Hepatocyte (in vitro differentiated cells): ENCODE results near the gene LDLRAD4. TPM values are rescaled to one million over a fixed set of nuclear protein-coding genes. Genes with fewer than 3 reads are reported as not detected.

Experiments
- DNase-seq: peaks from one replicate; pipeline ENCODE4 v3.0.0-alpha.2; 2016; ENCODE audit warnings: low spot score
- H2AFZ ChIP-seq: fragments of 200-600 bp; sonication (generic); 2 replicates; pipeline ENCODE4 v1.6.0; 2016; ENCODE audit warnings: antibody characterized with exemption, mild to moderate bottlenecking
- H3K27ac ChIP-seq: fragments of 200-600 bp; sonication (generic); 2 replicates; pipeline ENCODE4 v1.5.1; 2016; ENCODE audit warnings: mild to moderate bottlenecking
- H3K27me3 ChIP-seq: fragments of 200-600 bp; sonication (generic); 2 replicates; pipeline ENCODE4 v1.6.1; 2016
- H3K36me3 ChIP-seq: fragments of 200-600 bp; sonication (generic); replicated peaks from 2 replicates; pipeline ENCODE4 v1.5.1; 2016; ENCODE audit warnings: low read depth; ENCODE audit not compliant: insufficient read depth
- H3K4me1 ChIP-seq: fragments of 200-600 bp; sonication (generic); 2 replicates; pipeline ENCODE4 v1.5.1; 2016; ENCODE audit warnings: mild to moderate bottlenecking, moderate library complexity; ENCODE audit not compliant: insufficient read depth
- H3K4me2 ChIP-seq: fragments of 200-600 bp; sonication (generic); 2 replicates; pipeline ENCODE4 v1.6.0; 2016
- H3K4me3 ChIP-seq: fragments of 200-600 bp; sonication (generic); 2 replicates; pipeline ENCODE4 v1.5.1; 2016; ENCODE audit warnings: mild to moderate bottlenecking
- H3K79me2 ChIP-seq: fragments of 200-600 bp; sonication (generic); 2 replicates; pipeline ENCODE4 v1.6.0; 2017; ENCODE audit warnings: mild to moderate bottlenecking
- H3K9me2 ChIP-seq: fragments of 200-600 bp; sonication (generic); replicated peaks from 2 replicates; pipeline ENCODE4 v1.6.0; 2017; ENCODE audit warnings: mild to moderate bottlenecking; ENCODE audit not compliant: insufficient read depth
- H3K9me3 ChIP-seq: fragments of 200-600 bp; sonication (generic); 2 replicates; pipeline ENCODE4 v1.5.1; 2016; ENCODE audit warnings: low read depth, mild to moderate bottlenecking
- H4K20me1 ChIP-seq: fragments of 200-600 bp; sonication (generic); 2 replicates; pipeline ENCODE4 v1.6.0; 2016; ENCODE audit warnings: mild to moderate bottlenecking; ENCODE audit not compliant: insufficient read depth, poor library complexity, severe bottlenecking
- CTCF ChIP-seq: fragments of 200-600 bp; sonication (generic); IDR thresholded peaks from 2 replicates; pipeline ENCODE4 v1.5.1; 2016; ENCODE audit warnings: antibody characterized with exemption, mild to moderate bottlenecking; ENCODE audit not compliant: poor library complexity
- EZH2 ChIP-seq: fragments of 200-600 bp; sonication (generic); IDR thresholded peaks from 2 replicates; pipeline ENCODE4 v1.6.1; 2016; ENCODE audit warnings: antibody characterized with exemption, mild to moderate bottlenecking, borderline replicate concordance
- EZH2phosphoT487 ChIP-seq: fragments of 200-600 bp; sonication (generic); IDR thresholded peaks from one replicate; pipeline ENCODE4 v1.6.1; 2018; ENCODE audit warnings: antibody characterized with exemption, mild to moderate bottlenecking, low read depth, moderate library complexity; ENCODE audit not compliant: unreplicated experiment, severe bottlenecking
- whole genome bisulfite sequencing: methylation state at CpG from one replicate; pipeline ENCODE4 v1.1.6; 2016; ENCODE audit warnings: low lambda C conversion rate; ENCODE audit errors: missing lambda C conversion rate; 5-methylcytosine and 5-hydroxymethylcytosine counted together
- polyA plus RNA-seq: library from polyadenylated mRNA; unstranded; fragments of >200 nt; fragmentation: Nextera tagmentation; extraction: Ambion mirVana; gene quantifications from 2 replicates; pipeline ENCODE4 v1.2.1, GENCODE V29; 2016
- total RNA-seq: library from RNA; depleted of rRNA; stranded (reverse); fragments of >200 nt; gene quantifications from 2 replicates; pipeline ENCODE4 v1.2.3, GENCODE V29; 2014

Gene LDLRAD4
- total and polyA plus RNA-seq, 2 experiments from 2014 or later, result 15.1 to 29.0 TPM

GRCh38 chr18:13494871-13495445, 276.4 kb downstream of the LDLRAD4 start:
- no peaks in the 10 kb centered on the region for H3K9me3 ChIP-seq
- no peak overlapping the region for H2AFZ ChIP-seq
- TF ChIP-seq CTCF (no peak), EZH2 (no peak), EZH2phosphoT487 (no peak)
- peak overlapping the region; percentile 57 for H3K27ac ChIP-seq
- no peaks in the 10 kb centered on the region for H4K20me1 ChIP-seq
- DNase-seq, result no peak
- H3K79me2 ChIP-seq, result no peaks in the 10 kb centered on the region
- peaks cover 8% of the 10 kb centered on the region for H3K4me1 ChIP-seq
- no peak overlapping the region for H3K4me3 ChIP-seq
- H3K36me3 ChIP-seq, result no peaks in the 10 kb centered on the region
- H3K27me3 ChIP-seq, result no peaks in the 10 kb centered on the region
- H3K4me2 ChIP-seq, result no peak overlapping the region
- no peaks in the 10 kb centered on the region for H3K9me2 ChIP-seq
- 70% methylated on average over 14 of the region's 14 CpGs for WGBS

- no peak overlapping the region for H2AFZ ChIP-seq
- no peak overlapping the region for H3K27ac ChIP-seq
- 92% methylated on average over 8 of the region's 8 CpGs for WGBS
- H3K4me1 ChIP-seq, result peaks cover 12% of the 10 kb centered on the region
- no peaks in the 10 kb centered on the region for H3K9me2 ChIP-seq
- no peak overlapping the region for H3K4me2 ChIP-seq
- DNase-seq, result no peak
- H4K20me1 ChIP-seq, result no peaks in the 10 kb centered on the region
- no peaks in the 10 kb centered on the region for H3K36me3 ChIP-seq
- no peaks in the 10 kb centered on the region for H3K27me3 ChIP-seq
- H3K9me3 ChIP-seq, result no peaks in the 10 kb centered on the region
- no peaks in the 10 kb centered on the region for H3K79me2 ChIP-seq
- TF ChIP-seq CTCF (no peak), EZH2 (no peak), EZH2phosphoT487 (no peak)
- no peak overlapping the region for H3K4me3 ChIP-seq
These were observed 277.4 kb downstream of the LDLRAD4 start for GRCh38 chr18:13495961-13496360.

GRCh38 chr18:13496691-13497281, 278.2 kb downstream of the LDLRAD4 start:
- Histone ChIP-seq H3K4me3 (no peak overlapping the region), H3K9me3 (no peaks in the 10 kb centered on the region), H3K9me2 (no peaks in the 10 kb centered on the region), H4K20me1 (no peaks in the 10 kb centered on the region), H3K27ac (no peak overlapping the region), H3K4me1 (peaks cover 18% of the 10 kb centered on the region), H3K36me3 (no peaks in the 10 kb centered on the region), H2AFZ (no peak overlapping the region), H3K27me3 (no peaks in the 10 kb centered on the region), H3K79me2 (no peaks in the 10 kb centered on the region), H3K4me2 (no peak overlapping the region)
- DNase-seq, result no peak
- WGBS, result 87% methylated on average over 4 of the region's 4 CpGs
- TF ChIP-seq CTCF (no peak), EZH2 (no peak), EZH2phosphoT487 (no peak)
